Ascending aorta (tissue), 2 donors: ENCODE measurements around the gene CACNA1H. TPM values are rescaled to one million over a fixed set of nuclear protein-coding genes. Genes with fewer than 3 reads are reported as not detected.

Source experiments
- DNase-seq, 2 donors: peaks; one replicate each; pipeline ENCODE4 v3.0.0-alpha.2; 2019; ENCODE audit warnings: low spot score in 2 of 2
- H3K27ac ChIP-seq, 2 donors: fragments of 200-600 bp; sonication (generic); one replicate each; pipeline ENCODE4 v1.5.1; 2016 to 2017; ENCODE audit warnings: mild to moderate bottlenecking in 1 of 2
- H3K27me3 ChIP-seq: fragments of 200-600 bp; sonication (generic); one replicate; pipeline ENCODE4 v1.5.1; 2017
- H3K36me3 ChIP-seq, 2 donors: fragments of 200-600 bp; sonication (generic); one replicate each; pipeline ENCODE4 v1.5.1; 2016
- H3K4me1 ChIP-seq, 2 donors: fragments of 200-600 bp; sonication (generic); one replicate each; pipeline ENCODE4 v1.5.1; 2016 to 2017; ENCODE audit warnings: mild to moderate bottlenecking in 1 of 2
- H3K4me3 ChIP-seq, 2 donors: fragments of 200-600 bp; sonication (generic); one replicate each; pipeline ENCODE4 v1.5.1; 2016 to 2017; ENCODE audit warnings: mild to moderate bottlenecking in 1 of 2
- H3K9me3 ChIP-seq, 2 donors: fragments of 200-600 bp; sonication (generic); one replicate each; pipeline ENCODE4 v1.5.1; 2016
- intact Hi-C: fragments of 100-400 bp; cut with DNase I; formaldehyde crosslinking; loops from one replicate; pipeline ENCODE4 v1.15.1; 2023
- total RNA-seq: library from RNA; depleted of rRNA; stranded (reverse); fragments of >200 nt; gene quantifications from one replicate; pipeline ENCODE4 v1.1.0, GENCODE V29; 2016
- TF ChIP-seq, protein P1 (sequence below), 3 experiments: fragments of 200-600 bp in 2 of 3; fragments of 450-650 bp in 1 of 3; sonication (generic) in 2 of 3; IDR thresholded peaks; one replicate each; pipeline ENCODE4 v1.5.1; 2016 to 2019; ENCODE audit warnings: antibody characterized with exemption in 3 of 3, mild to moderate bottlenecking in 1 of 3, moderate library complexity in 1 of 3

The CACNA1H gene
- total RNA-seq, 1 donor from 2014 or later, result 57.5 TPM

DNA sequence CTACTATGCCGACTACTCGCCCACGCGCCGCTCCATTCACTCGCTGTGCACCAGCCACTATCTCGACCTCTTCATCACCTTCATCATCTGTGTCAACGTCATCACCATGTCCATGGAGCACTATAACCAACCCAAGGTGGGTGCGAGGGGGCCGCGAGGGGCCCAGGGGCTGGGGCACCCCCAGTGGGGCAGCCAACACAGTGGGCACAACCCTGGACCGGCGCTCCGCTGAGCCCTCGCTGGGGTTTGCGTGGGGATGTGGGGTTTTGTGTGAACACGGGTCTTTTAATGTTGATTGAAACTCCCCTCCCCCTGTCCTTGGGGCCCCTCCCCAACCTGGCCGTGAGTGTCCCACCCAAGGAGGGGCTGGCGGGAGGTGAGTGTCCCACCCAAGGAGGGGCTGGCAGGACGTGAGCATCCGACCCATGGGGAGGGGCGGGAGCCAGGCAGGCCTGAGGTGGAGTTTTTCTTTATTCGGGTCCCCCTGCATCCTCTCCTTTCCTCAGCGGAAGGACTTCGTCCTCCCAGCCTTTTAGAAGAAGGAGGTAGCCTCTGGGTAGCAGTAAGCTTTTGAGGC, 61.0 kb downstream of the CACNA1H start:
- Histone ChIP-seq H3K4me1 (no peaks in the 10 kb centered on the region), H3K36me3 (peaks cover 0 to 2% of the 10 kb centered on the region in 2 donors), H3K4me3 (no peak overlapping the region), H3K9me3 (no peaks in the 10 kb centered on the region), H3K27ac (no peak overlapping the region), H3K27me3 (no peaks in the 10 kb centered on the region)
- intact Hi-C loops, result loop anchor here (10.0 kb wide), 1 partner anchor 51 kb away; no protein-coding TSS in a partner anchor
- TF ChIP-seq, protein P1, sequence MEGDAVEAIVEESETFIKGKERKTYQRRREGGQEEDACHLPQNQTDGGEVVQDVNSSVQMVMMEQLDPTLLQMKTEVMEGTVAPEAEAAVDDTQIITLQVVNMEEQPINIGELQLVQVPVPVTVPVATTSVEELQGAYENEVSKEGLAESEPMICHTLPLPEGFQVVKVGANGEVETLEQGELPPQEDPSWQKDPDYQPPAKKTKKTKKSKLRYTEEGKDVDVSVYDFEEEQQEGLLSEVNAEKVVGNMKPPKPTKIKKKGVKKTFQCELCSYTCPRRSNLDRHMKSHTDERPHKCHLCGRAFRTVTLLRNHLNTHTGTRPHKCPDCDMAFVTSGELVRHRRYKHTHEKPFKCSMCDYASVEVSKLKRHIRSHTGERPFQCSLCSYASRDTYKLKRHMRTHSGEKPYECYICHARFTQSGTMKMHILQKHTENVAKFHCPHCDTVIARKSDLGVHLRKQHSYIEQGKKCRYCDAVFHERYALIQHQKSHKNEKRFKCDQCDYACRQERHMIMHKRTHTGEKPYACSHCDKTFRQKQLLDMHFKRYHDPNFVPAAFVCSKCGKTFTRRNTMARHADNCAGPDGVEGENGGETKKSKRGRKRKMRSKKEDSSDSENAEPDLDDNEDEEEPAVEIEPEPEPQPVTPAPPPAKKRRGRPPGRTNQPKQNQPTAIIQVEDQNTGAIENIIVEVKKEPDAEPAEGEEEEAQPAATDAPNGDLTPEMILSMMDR (IDR thresholded peaks at IDR 0.05), result no peak
- DNase-seq, result no peak

DNA sequence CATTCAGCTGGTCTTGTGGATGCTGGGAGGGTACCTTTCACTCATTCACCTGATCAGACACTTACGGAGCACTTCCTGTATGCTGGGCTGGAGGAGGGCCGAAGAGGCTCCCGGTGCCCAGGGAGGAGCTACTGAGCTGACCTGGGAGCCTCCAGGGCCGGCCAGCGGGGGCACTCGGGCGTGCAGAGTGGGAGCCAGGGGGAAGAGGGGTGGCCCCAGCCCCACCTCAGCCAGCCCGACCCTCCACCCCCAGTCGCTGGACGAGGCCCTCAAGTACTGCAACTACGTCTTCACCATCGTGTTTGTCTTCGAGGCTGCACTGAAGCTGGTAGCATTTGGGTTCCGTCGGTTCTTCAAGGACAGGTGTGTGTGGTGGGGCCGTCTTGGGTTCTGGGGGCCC, 61.8 kb downstream of the CACNA1H start:
- TF ChIP-seq, protein P1 (IDR thresholded peaks at IDR 0.05), result no peak
- H3K9me3 ChIP-seq, result no peaks in the 10 kb centered on the region
- no peaks in the 10 kb centered on the region for H3K4me1 ChIP-seq
- intact Hi-C loops, result loop anchor here (10.0 kb wide), 1 partner anchor 50 kb away; no protein-coding TSS in a partner anchor
- no peaks in the 10 kb centered on the region for H3K27me3 ChIP-seq
- no peak overlapping the region for H3K27ac ChIP-seq
- no peak for DNase-seq
- no peak overlapping the region for H3K4me3 ChIP-seq
- peaks cover 0 to 2% of the 10 kb centered on the region in 2 donors for H3K36me3 ChIP-seq

DNA sequence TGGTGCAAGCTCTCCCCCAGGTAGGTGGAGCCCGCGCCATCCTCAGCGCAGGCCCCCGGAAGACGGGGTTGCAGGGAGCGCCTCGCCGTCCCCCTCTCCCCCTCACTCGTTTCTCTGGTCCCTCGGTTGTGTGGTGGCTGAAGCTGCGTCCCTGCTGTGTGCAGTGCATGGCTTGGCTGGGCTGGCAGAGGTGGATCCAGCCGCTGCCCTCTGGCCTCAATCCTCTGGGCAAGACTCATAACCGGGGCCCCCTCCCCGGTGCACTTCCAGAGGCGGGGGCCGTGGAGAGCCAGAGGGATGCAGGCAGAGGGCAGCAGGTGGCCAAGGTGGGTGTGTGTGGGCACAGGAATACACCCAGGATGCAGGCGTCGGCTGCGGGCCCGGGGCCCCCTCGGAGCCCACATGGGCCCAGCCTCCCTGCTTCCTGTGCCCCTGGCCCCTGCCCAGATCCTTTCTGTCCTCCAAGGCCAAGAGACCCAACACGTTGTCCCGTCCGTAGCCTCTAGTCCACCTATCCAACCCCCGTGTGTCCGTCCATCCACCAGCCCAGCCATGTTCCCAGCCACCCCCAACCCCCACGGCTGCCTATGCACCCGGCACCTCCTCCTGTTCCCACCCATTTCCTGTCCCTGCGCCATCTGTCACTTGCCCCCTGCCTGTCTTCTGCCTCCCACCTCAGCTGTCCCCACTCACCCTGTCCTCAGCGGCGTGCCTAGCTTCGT, 62.8 kb downstream of the CACNA1H start:
- Histone ChIP-seq H3K36me3 (peaks cover 0 to 2% of the 10 kb centered on the region in 2 donors), H3K27me3 (no peaks in the 10 kb centered on the region), H3K4me1 (no peaks in the 10 kb centered on the region), H3K27ac (no peak overlapping the region), H3K4me3 (no peak overlapping the region), H3K9me3 (no peaks in the 10 kb centered on the region)
- DNase-seq, result no peak
- TF ChIP-seq, protein P1 (IDR thresholded peaks at IDR 0.05), result no peak
- intact Hi-C loops, result loop anchor here (10.0 kb wide), 1 partner anchor 49 kb away; no protein-coding TSS in a partner anchor

DNA sequence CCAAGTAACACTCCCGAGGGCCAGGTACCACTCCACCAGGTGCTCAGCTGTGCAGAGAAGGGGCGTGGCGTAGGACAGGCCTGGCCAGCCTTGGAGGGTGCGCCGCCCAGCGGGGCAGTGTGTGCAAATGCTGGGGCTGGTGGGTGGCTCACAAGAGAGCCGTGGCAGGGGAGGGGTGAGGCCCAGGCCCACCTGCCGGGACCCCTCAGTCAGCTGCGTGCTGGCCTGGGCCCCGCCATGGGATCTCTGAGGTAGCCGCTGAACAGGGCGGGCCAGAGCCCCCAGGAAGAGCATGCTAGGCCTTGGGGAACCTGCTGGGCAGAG, 63.4 kb downstream of the CACNA1H start:
- peaks cover 0 to 2% of the 10 kb centered on the region in 2 donors for H3K36me3 ChIP-seq
- intact Hi-C loops, result loop anchor here (10.0 kb wide), 1 partner anchor 49 kb away; no protein-coding TSS in a partner anchor

DNA sequence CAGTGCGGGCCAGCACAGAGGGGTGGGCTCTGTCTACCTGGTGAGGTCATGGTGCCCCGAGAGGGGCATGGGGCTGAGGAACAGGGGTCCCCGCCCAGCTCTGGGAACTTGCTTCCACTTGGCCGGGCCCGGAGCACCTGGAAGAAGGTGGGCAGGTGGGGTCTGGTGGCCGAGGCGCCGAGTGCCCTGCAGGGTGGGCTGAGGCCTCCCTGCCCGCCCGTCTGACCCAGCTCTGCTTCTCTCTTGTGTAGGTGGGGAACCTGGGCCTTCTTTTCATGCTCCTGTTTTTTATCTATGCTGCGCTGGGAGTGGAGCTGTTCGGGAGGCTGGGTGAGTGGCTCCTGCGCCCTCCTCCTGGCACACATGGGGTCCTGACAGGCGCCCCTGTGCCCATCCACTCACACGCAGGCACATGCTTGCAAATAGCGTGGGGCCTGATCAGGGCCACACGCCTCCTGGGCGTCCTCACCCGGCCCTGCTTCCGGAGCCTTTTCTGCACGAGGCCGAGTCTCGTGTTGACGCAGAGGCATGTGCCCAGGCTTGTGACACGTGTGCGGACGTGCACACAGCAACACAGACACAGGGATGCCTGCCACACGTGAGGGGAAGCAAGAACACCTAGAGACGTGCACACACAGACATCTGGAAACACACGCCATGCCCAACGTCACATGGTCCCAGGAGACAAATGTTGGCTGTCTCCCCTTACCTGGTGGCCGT, 63.9 kb downstream of the CACNA1H start:
- H3K27me3 ChIP-seq, result no peaks in the 10 kb centered on the region
- DNase-seq, result no peak
- intact Hi-C loops, result loop anchor here (10.0 kb wide), 1 partner anchor 48 kb away; no protein-coding TSS in a partner anchor
- H3K4me1 ChIP-seq, result no peaks in the 10 kb centered on the region
- H3K27ac ChIP-seq, result no peak overlapping the region
- TF ChIP-seq, protein P1 (IDR thresholded peaks at IDR 0.05), result no peak
- H3K36me3 ChIP-seq, result peaks cover 0 to 2% of the 10 kb centered on the region in 2 donors
- no peak overlapping the region for H3K4me3 ChIP-seq
- no peaks in the 10 kb centered on the region for H3K9me3 ChIP-seq

More for the DNA sequence above, 63.4 kb downstream of the CACNA1H start:
- H3K9me3 ChIP-seq, result no peaks in the 10 kb centered on the region
- H3K27ac ChIP-seq, result no peak overlapping the region
- DNase-seq, result no peak
- H3K4me3 ChIP-seq, result no peak overlapping the region
- no peaks in the 10 kb centered on the region for H3K27me3 ChIP-seq
- TF ChIP-seq, protein P1 (IDR thresholded peaks at IDR 0.05), result no peak
- H3K4me1 ChIP-seq, result no peaks in the 10 kb centered on the region
